Activated T-cell treated with anti-CD3 and anti-CD28 coated beads, Interleukin-2, amount 50 U/mL, for 1 hour (primary cell): ENCODE data around the gene MLLT10.
"Not testable (repeated sequence)": the region's sequence is repeated elsewhere in the genome, so short reads cannot be mapped to it uniquely, and the experiment has no call there.

ENCODE experiments used
- DNase-seq: peaks from one replicate; pipeline ENCODE4 v3.0.0-alpha.2; 2020

MLLT10 gene

DNA sequence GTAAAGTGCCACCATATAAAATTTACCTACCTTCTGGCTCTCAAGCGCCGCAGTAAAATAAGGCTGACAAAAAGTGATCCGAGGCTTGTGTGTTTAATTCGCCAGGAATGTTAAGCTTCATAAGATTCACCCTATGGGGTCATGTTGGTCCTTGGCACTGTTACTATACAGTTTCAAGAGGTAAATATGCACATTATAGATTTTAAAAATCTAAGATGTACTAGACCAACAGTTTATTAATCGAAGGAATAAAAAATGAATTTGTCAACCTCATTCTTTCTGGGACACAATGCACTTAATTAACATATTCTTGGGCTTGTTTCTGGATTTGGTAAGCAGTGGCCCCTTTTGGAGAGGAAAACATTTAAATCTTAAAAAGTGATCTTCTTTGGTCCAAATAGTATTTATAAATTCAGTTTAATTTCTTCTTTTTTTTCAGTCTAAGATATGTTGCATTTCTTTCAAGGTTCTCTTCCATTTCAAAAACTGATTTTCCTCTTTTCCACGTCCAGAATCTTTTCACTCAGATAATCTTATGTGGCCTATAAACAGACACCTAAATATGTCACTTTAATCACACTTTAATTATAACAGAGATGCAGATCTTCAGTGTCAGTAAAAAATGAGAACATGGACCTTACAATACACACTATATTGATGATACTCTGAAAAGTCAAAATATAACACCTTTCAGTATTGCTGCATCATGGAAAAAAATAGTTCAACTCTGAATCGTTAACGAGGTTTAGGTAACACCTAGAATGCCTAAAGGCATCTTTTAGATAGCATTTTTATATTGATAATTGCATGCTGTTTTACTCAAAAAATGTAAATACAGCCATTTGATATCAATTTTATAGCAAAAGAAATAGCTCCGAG, 4.8 kb upstream of the MLLT10 start:
- DNase-seq = no peak

DNA sequence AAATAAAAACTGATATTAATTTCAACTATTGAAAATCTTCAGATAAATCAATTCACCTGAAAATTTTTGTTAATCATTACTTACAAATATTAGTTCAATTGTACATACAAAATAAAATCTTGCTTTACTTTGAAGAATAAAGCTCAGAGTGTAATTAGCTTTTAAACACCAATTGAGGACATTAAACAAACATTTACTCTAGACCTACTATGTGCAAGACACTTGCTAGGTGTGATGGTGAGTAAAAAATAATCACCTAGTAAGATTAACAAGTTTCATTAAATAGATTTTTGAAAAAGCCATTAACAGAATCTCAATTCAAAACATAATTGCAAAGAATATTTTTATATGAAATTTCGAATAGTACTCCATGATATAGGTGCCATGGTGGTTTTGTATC, 3.9 kb upstream of the MLLT10 start:
- no peak for DNase-seq

DNA sequence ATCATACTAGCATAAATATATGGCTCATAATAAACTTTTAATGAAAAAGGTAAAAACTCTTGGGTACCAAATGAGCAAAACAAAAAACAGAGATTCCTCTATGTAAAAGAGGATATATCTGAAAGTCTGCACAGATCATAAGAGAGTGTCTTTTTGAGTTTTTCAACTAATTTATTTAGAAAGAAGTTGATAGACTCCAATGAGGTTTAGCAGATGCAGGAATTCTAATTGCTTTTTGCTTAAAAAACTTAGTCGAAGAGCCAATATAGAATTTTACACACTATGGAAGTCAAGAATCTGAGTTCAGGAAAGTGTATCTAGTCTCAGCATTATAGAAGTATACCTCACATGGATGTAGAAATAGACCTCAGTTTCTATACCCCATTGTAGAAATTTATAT, 3.4 kb upstream of the MLLT10 start:
- DNase-seq = no peak

DNA sequence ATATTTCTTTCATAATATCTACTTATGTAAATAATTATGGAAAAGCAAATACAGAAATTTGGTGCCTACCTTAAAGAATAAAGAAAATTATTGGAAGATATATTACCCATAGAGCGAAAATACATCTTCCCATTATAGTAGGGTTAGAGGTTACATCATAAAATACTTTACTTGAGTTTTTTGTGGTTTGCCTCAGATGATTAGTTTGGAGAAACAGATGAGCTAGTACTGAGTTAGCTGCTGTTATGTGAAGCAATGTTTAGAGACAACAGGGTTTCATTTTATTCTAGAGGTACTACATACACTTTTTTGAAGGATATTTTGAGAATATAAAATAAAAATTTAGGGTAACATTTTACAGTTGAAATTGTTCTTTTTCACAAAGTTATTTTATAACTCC, 2.9 kb upstream of the MLLT10 start:
- DNase-seq = no peak

DNA sequence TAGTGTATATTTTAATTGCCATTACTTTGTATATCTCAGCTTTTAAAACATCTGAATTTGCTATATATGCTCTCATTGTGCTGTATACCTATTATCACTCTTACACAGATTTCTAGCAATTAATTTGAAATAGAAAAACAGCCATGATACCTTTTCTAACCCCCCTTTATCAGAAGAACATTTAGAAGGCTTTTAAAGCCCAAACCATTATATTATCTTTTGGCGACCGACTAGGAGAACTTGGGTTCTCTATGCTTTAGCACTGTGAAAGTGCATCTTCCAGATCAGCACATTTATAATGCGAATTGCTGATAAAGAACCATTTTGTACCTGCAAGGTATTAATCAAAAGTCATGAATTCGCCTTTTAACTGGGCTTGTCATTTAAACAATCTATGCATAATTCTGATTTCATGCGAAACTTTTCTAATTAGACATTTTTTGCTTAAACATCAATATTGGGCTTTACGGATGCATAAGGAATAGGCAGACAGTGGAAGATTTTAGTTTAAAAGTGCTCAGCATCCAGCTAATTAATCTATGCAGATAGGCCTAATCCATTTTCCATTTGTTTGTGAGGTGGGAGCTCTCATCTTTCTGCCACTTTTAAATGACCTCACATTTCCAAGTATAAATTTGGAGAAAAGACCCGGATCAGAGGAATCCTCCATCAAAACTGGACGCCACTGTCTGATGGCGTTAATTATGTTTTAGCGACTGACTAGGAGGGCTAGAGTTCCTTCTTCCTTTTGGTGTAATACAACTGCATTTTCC, 1.2 kb upstream of the MLLT10 start:
- DNase-seq = no peak

DNA sequence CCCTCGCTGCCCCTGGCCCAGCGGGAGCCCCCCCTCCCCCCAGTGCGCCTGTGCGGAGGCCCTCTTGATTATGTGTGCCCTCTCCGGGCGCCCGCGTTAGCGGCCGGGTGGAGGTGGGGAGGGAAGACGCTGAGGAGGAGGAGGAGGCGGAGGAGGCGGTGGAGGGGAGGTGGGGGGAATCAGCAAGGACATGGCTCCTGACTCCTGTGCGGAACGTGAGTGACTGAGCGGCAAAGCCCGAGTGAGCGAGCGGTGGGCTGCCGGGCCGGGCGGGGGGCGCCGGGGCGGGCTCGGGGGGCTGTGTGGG, 201 bp downstream of the MLLT10 start:
- no peak for DNase-seq

DNA sequence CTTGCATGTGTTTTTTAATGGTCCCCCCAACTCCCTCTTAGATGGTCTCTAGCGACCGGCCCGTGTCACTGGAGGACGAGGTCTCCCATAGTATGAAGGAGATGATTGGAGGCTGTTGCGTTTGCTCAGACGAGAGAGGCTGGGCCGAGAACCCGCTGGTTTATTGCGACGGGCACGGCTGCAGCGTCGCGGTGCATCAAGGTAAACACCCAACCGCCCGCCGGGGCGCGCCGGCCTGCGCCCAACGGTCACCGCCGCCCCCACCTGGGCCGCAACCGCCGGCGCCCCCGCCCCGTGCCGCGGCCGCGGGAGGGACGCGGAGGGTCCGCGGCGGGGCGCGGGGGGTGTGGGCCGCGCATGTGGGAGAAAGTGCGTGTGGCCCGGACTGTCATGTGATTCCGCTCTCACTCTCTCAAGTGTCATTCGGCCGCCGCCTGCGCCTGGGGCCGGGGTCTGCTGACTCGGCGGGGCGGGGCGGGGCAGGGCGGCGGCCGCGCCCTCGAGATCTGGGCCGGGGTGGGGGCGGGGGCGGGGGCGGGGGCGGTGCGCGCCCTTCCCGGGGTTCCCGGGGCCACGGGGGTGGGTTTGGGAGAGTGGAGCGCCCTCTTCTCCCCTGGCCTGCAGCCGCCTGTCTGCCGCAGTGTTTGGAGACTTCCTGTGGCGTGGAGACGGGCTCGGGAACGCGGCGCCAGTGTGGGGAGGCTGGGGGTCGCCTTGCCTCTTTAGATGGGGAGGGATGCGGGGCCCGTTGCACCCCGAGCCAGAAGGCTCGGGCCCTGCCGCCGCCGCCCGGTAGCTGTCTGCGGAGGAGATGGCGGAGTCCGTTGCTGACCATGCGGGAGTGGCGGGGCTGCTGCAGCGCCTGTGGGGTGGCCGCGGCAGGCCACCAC, 817 bp downstream of the MLLT10 start:
- peak; percentile 41 for DNase-seq

DNA sequence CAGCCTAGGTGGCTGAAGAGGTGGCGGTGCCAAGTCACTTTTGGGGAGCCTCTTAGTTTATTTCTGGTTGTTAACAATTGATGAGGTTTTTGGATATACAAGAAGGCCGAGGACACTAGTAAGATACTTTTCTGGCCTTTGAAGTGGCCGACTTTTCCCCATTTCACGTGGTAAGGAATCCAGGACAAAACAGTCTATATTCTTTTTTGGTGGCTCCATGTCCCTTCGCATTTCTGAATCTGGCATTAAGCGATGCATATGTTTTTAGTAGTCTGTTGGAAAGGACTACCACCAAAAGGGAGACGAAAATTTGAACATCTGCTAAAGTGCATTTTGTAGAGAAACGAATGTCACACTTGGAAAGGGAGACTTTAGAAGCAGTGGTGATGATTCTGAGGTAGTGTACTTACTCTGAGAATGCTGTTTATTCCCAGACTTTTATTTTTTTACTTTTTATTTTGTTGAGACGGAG, 1.5 kb downstream of the MLLT10 start:
- no peak for DNase-seq

DNA sequence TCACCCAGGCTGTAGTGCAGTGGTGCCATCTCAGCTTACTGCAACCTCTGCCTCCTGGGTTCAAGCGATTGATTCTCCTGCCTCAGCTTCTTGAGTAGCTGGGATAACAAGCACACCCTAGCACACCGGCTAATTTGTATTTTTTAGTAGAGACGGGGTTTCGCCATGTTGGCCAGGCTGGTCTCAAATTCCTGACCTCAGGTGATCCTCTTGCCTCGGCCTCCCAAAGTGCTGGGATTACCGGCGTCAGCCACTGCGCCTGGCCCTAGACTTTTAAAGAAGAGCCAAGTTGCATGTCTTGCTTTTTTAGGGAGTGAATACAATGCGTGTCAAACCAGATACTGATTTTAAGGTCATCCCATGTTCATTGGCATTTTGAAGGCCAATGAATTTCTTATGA, 1.9 kb downstream of the MLLT10 start:
- DNase-seq = not testable (repeated sequence)

DNA sequence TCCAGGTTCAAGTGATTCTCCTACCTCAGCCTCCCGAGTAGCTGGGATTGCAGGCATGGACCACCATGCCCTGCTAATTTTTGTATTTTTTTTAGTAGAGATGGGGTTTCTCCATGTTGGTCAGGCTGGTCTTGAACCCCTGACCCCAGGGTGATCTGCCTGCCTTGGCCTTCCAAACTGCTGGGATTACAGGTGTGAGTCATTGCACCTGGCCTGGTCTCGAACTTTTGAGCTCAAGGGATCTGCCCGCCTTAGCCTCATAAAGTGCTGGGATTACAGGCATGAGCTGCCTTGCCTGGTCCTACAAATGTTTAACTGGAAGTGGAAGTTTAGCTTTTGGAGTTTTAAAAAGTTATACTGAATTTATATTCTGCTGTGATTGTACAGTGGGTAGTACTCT, 2.8 kb downstream of the MLLT10 start:
- DNase-seq = no peak

DNA sequence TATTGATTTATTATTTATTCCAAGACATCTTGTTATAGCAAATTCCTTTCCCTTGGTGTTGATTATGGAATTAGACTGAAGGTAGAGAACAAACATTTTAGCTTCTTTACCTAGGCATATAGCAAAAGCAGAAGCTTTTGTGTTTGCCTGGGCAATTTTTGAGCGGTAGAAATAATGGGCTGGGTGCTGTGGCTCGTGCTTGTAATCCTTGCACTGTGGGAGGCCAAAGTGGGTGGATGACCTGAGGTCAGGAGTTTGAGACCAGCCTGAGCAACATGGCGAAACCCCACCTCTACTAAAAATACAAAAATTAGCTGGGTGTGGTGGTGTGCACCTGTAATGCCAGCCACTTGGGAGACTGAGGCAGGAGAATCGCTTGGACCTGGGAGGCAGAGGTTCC, 6.7 kb downstream of the MLLT10 start:
- DNase-seq = not testable (repeated sequence)

DNA sequence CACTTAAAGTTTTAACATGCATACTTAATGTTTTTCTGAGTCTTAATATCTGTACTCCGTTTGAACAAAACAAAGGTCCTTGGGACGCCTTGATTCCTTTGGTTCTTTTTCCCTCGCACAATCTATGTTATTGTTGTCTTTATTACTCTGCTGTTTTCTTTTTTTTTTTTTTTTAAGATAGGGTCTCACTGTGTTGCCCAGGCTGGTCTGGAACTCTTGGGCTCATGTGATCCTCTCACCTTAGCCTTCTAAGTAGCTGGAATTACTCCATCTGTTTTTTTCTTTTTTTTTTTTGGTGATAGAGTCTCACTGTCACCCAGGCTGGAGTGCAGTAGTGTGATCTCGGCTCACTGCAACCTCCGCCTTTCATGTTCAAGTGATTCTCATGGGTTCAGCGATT, 13.2 kb downstream of the MLLT10 start:
- DNase-seq = no peak

DNA sequence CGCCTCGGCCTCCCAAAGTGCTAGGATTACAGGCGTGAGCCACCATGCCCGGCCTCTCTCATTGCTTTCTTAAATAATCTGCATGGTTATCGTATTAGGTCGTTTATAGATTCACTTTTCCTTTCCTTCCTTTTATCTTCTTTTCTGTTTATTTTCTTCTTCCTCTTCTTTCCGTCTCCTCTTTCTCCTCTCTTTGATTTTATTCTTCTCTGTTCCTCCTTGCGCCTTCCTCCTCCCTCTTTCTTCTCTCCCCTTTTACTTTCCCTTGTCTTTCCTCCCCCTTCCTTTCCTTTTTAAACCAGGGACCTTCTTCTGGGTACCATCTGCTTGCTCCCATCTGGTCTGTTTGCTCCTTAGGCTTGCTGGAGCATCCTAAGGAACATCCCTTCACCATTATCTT, 18.6 kb downstream of the MLLT10 start:
- DNase-seq = no peak

DNA sequence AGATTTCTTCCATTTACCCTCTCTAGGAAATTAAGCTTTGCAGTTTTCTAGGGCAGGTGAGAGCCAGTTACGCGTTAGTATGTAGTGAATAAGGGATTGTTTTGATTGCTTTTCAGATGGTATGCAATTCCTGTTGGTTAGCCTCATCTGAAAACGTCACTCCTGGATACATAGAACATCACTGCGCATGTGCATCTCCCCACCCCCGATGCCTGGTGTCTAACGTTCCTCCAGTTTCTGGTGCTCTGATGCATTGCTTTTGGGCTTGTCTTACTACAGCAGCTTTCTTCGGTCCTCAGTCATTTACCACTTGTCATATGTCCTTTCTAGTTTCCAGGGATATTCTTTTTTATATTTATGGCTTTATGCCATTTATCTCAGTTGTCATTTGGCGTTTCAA, 22.5 kb downstream of the MLLT10 start:
- DNase-seq = no peak

DNA sequence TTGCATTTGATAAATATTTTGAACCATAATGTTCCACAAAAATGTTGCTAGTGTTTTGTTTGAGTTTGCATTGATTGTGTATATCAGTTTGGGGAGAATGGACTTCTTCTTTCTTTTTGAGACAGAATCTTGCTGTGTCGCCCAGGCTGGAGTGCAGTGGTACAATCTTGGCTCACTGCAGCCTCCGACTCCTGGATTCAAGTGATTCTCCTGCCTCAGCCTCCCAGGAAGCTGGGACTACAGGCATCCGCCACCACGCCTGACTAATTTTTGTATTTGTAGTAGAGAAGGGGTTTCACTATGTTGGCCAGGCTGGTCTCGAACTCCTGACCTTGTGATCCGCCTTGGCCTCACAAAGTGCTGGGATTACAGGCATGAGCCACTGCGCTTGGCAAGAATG, 25.0 kb downstream of the MLLT10 start:
- not testable (repeated sequence) for DNase-seq

DNA sequence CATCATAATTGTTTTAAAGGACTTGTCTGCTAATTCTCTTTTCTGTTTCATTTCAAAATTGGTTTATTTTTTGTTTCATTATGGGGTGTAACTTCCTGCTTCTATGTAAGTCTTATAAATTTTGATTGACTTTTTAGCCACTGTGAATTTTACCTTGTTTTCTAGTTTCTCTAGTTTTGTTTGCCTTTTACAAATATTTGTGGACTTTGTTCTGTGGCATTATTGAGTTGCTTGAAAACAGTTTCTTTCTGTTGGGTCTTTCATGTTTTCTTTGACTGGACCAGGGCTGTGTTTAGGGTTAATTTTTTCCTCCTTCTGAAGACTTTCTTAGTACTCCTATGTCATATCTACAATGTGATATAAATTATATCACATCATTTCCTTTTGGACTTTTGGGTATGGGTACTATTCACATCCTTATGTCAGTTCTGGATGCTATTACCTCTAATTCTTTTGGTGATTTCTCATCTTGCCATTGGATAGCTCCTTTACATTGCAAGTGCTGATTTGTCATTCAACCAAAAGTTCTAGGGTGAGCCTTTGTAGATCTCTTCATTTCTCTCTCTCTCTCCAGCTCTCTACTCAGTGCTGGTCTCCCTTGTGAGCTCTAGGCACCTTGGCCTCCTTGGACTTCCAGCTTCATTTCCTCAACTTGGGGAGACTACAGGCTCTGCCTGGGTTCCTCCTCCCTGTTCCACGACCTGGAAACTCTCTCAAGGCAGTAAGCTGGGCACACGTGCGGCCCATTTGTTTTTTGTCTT, 36.9 kb downstream of the MLLT10 start:
- no peak for DNase-seq

DNA sequence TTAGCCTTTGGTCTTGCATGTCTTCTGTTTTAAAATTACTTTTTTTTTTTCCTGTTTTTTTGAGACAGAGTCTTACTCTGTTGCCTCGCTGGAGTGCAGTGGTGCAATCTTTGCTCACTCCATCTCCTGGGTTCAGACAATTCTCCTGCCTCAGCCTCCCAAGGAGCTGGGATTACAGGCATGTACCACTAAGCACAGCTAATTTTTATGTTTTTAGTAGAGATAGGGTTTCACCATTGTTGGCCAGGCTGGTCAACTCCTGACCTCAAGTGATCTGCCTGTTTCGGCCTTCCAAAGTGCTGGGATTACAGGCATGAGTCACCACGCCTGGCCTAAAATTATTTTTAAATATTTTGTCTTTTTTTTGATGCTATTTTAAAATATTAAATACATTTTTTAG, 38.5 kb downstream of the MLLT10 start:
- no peak for DNase-seq

DNA sequence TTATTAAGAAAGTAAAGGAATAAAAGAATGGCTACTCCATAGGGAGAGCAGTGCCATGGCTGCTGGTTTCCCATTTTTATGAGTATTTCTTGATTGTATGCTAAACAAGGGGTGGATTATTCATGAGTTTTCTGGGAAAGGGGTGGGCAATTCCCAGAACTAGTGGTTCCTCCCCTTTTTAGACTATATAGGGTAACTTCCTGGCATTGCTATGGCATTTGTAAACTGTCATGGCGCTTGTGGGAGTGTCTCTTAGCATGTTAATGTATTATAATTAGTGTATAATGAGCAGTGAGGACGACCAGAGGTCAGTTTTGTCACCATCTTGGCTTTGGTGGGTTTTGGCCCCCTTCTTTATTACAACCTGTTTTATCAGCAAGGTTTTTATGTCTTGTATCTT, 40.5 kb downstream of the MLLT10 start:
- not testable (repeated sequence) for DNase-seq

DNA sequence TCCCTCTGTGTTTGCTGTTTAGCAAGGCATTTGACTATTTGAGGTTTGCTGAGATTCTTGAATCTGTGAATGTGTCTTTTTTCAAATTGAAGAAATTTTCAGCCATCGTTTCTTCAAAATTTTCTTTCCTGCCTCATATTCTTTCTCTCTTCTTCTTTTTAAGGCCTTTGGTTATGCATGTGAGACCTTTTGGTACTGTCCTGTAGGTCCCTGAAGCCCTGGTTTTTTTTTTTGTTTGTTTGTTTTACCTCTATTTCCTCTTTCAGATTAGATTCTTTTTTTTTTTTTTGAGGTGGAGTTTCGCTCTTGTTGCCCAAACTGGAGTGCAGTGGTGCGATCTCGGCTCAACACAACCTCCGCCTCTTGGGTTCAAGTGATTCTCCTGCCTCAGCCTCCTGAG, 45.3 kb downstream of the MLLT10 start:
- no peak for DNase-seq

DNA sequence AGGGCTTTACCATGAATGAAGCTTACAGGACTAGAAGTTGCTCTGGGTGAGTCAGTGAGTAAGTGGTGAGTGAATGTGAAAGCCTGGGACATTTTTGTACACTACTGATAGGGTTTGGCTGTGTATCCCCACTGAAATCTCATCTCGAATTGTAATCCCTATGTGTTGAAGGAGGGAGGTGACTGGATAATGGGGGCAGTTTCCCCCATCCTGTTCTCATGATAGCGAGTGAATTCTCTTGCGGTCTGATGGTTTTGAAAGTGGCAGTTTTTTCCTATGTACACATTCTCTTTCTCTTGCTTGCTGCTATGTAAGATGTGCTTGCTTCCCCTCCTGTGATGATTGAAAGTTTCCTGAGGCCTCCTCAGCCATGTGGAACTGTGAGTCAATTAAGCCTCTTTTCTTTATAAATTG, 47.4 kb downstream of the MLLT10 start:
- not testable (repeated sequence) for DNase-seq

DNA sequence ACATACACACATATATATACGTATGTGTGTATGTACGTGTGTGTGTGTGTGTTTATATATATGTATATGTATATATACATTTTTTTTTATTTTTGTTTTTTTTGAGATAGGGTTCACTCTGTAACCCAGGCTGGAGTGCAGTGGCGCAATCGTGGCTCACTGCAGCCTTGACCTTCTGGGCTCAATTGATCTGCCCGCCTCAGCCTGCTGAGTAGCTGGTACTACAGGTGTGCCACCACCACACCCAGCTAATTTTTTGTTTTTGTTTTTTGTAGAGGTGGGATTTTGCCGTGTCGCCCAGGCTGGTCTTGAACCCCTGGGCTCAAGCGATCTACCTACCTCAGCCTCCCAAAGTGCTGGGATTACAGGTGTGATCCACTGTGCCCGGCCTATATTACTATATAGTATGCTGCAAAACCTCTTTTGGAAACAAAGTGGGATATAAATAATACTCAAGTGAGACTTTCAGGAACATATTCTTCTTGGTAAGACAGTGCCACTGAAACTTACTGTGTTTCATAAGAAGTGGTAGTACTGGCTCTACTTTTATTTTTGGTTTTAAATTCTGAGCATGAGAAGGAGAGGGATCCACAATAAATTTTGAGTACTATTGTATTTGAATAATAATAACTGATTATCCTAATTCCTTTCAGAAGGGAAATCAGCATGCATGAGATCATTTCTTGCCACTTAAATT, 51.0 kb downstream of the MLLT10 start:
- no peak for DNase-seq

DNA sequence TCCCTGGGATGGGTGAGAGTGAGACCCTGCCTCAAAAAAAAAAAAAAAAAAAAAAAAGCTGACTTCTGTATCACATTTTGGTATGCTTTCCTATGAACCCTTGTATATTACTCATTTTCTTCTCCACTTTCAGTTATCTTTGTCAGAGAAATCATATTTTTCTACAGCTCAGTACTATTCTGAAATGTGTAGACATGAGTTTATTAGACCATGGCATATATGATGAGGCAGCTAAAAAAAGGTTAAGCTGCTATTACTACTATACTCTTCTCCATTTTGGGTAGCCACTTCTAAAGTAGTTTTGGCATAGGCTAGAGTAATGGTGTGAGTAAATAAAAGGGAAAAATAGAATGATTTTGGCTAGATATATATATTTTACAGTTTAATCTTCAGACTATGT, 53.4 kb downstream of the MLLT10 start:
- no peak for DNase-seq
